ENCODE measurements around the gene ARL15.
"Not testable (repeated sequence)": the region's sequence is repeated elsewhere in the genome, so short reads cannot be mapped to it uniquely, and the experiment has no call there.

The ARL15 gene

DNA sequence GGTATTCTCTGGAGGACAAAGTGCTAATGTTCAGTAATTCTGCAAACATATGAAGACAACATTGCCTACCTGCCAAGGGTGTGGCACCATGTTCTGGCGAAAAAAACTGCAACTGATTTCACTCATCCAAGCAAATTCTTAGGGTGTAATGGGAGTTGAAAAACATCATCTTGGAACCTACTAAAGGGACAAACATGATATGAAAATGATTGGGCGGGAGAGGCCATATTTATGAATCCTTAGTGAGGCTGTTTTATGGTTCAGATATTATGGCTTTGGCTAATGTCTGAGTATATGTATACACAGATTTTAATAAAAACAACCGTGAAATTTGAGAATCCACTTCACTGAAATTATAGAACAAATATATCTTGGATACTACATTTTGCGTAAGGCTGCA lies 225.7 kb downstream of the ARL15 start:
- no peak for DNase-seq

DNA sequence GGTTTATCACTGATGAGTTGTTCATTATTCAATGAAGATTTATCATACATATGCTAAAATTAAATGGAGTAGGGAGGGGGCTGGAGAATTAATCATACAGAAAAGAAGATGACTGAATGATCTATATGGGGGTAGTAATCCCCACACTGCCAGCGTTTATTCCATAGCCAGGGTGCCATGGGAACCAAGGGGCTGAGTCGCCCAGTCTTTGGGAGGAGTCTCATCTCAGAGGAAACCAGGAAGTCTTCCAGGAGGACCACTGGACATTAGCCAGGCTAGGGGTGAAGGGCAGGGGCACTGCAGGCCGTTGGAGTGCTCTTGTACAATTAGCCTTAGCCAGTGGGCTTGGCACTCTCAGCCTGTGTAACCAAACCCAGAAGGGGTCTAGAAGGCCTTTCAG lies 226.5 kb downstream of the ARL15 start:
- DNase-seq, result no peak

DNA sequence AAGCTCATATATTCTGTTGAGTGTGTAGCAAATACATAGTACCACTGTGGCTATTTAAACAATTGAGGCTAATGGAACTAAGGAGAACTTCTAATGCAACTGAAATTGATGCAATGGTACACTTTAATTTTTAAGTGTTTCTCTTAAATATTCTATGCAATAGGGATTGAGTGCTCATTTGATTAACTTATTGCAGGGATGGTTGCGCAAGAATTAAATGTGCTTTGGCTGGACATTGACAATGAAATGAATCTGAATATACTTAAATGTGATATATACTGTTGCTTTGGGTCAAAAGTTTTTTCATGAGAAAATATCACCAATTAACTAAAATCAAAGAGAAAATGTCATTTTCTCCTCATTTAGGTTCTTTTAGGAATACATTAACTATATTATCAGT lies 227.1 kb downstream of the ARL15 start:
- no peak for DNase-seq

DNA sequence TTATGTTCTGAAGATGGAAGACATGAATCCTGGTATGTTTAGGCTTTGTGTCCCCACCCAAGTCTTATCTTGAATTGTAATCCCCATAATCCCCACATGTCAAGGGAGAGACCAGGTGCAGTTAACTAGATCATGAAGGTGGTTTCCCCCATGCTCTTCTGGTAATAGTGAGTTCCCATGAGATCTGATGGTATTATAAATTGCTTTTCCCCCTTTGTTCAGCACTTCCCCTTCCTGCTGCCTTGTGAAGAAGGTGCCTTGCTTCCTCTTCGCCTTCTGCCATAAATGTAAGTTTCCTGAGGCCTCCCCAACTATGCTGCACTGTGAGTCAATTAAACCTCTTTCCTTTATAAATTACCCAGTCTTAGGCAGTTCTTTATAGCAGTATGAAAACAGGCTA lies 229.0 kb downstream of the ARL15 start:
- no peak for DNase-seq

DNA sequence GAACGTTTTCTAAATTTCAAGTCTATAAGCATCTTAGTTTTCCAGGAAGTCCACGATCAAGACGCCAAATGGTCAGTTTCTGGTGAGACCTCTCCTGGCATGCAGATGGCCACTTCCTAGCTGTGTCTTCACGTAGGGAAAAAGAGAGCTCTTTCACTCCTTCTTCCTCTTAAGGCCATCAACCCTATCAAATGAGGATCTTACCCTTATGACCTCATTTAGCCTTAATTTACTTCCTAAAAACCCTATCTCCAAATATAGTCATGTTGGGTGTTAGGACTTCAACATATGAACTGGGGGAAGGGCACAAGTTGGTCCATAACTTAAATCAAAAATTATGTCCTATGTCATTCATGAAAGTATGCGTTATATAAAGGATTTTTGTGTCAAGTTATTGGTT lies 229.5 kb downstream of the ARL15 start:
- DNase-seq, result no peak

DNA sequence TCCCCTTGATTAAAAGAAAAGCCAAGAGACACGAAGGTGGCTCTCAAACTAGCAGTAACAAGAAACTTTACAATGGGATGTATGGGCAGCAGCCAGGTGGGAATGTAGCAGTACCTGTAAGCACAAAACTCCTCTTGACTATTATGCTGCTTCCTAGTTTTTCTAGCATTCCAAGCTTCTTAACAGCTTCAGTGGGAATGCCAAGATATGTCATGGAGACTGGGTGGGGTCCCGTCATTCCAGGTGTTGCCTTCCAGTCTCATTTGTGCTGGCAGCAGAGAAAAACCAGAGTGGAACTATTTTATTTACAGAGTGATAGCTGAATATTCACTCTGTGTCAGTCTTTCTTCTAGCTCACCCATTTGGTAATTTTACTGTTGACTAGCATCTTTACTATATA lies 236.6 kb downstream of the ARL15 start:
- no peak for DNase-seq

DNA sequence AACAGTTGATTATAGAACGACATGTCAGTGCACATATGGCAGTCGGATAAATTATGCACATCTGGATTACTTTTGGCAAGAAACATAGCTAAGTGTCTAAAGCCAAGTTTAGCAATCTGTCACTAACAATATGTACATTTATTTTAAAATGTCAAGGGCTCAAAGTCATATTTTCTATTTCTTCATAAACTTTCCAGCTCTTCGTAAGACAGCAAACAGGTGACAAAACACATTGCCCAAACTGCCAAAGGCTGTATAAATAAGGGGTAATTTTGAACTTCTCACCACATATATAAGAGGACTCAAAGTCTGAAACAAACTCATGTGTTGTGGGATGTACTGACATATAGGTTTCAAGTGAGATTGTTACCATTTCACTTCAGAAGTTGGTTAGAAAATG lies 237.2 kb downstream of the ARL15 start:
- DNase-seq, result no peak

DNA sequence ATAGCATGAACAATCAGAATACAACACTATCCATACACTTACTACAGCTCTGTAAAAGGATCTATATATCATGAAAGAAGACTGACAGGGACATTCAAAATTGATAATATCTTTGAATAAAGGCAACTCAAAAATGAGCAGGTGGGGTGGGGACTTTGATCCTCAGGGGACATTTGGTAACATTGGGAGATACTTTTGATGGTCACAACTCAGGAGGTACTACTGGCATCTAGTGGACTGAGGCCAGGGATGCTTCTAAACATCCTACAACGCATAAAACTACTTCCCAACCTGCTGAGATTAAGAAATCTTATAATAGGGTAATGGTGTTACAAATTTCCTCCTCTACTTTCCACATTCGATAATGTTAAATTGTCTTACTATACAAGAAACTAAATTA lies 243.9 kb downstream of the ARL15 start:
- no peak for DNase-seq

DNA sequence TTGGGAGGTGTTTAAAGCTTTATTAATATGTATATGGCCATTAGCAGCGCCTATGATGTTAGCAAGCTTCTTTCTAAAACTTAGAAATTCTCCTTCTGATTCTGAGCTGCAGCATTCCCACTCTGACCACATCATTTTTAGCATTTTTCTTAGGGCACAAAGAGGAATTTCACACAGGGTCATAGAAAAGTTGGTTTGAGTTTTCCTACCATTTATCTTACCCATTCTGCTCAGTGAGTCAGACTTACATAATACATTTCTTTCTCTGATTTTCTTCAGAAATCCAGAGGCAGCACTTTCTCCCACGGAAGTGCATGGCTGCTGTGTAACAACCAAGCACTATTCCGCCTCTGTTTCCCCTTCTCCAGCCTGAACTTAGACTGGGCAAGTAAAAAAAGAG lies 246.6 kb downstream of the ARL15 start:
- no peak for DNase-seq

DNA sequence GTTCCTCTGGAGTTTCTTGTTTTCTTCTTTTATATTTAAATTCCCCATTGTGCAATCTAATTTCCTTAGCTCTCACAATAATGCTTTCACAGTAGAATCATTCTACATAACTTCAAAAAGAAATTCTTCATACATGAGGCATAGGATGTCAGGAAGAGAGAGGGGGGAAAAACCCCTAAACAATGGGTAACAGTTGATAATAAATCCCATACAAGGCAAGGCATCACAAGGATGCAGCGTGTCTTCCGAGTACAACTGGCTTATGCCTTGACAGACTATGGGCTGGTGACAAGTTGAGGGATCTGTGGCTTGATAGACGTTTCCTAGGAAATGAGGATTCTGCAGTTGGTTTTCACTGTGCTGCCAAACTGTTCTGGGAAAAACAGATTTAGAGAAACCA lies 247.4 kb downstream of the ARL15 start:
- DNase-seq, result no peak

DNA sequence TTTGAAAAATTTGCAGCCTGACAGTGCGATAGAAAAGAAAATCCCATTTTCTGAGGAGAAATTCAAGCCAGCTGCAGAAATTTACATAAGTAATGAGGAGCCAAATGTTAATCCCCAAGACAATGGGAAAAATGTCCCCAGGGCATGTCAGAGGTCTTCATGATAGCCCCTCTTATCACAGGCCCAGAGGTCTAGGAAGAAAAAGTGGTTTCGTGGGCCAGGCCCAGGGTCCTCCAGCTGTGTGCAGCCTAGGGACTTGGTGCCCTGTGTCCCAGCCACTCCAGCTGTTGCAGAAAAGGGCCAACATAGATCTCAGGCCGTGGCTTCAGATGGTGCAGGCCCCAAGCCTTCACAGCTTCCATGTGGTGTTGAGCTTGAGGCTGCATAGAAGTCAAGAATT lies 249.5 kb downstream of the ARL15 start:
- not testable (repeated sequence) for DNase-seq

DNA sequence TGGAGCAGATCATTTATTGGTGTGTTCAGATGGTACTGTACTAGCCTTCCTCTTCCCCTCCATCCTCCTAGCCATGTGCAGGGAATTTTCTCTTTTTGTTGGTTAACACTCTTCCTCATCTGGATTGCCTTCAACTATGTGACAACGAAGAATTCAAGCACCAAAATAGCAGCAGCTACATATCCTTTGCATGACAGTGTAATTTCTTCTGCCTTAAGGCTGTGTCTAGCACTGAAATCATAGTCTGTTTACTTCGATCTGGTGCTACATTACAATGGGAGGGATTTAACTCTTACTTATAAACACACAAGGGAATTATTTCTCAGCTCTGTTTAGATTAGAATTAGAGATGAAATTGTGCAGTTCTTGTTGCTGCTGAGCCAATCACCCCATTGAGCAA lies 260.4 kb downstream of the ARL15 start:
- DNase-seq, result no peak

DNA sequence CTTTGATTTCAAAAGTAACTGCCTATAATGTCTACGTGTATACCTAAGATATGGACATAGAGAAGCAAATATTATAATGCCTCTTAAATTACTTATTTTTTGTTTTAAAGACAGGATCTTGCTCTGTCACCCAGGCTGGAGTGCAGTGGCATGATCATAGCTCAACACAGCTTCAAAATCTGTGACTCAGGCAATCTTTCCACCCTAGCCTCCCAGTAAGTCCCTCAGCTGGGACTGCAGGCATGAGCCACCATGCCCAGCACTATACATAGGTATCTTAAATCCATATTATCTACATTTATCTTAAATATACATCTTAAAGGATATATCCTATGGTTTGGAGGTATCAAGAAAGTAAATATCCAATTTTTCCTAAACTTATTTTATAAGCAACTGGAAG lies 261.2 kb downstream of the ARL15 start:
- DNase-seq, result no peak

DNA sequence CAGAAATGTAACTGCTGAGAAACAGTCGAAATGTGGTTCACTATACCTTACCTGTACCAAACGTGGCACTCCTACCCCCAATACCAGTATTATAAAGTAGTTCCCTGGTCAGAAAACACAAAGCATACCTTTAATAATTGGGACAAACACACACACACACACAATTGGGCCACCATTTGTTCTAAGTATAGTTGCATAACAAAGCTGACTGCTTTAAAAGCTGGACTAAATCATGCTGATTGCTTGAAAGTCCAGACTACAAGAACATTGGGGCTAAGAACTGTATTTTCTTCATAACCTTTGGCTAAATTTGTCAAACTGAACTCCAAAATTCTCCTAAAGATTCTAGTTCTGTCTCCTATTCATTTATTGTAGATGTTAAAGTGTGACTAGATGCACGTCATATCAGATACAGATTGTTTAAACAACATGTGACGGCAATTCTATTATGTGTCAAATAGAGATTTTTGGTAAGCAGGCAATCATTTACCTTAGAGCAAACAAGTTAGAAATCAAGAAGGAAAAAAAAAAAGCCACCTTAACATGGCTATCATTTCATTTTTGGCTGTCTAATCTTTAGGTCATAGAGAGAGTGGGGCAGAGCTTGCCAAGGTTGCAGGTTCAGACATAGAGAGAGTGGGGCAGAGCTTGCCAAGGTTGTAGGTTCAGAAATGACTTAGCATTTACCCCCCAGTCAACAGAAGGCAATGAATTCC lies 265.1 kb downstream of the ARL15 start:
- DNase-seq, result no peak

DNA sequence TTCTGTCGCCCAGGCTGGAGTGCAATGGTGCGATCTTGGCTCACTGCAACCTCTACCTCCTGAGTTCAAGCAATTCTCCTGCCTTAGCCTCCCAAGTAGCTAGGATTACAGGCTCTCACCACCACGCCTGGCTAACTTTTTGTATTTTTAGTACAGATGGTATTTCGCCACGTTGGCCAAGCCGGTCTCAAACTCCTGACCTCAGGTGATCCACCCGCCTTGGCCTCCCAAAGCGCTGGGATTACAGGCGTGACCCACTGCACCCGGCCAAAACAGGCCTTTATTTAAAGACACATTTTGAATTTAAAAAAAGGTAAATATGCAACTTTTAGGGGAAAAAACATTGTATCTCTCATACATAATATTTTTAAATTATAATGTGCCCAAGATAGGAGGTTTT lies 266.1 kb downstream of the ARL15 start:
- DNase-seq, result not testable (repeated sequence)

DNA sequence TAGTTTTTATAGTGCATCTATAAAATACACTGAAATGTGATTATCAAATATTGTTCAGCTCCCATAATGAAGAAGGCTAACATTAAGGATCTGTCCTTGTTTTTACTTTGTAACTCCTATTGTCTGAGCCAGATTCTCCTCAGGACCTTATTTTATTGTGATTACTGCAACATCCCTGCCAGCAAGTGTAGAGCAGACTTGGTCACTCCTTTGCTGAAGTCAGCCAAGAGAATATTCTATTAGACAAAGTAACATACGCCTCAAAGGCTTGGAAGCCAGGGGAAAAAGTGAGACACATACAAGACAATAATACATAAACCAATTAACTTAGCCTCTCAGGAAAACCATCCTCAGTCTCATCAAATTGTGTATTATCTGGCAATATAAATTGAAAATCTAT lies 269.6 kb downstream of the ARL15 start:
- DNase-seq, result no peak

DNA sequence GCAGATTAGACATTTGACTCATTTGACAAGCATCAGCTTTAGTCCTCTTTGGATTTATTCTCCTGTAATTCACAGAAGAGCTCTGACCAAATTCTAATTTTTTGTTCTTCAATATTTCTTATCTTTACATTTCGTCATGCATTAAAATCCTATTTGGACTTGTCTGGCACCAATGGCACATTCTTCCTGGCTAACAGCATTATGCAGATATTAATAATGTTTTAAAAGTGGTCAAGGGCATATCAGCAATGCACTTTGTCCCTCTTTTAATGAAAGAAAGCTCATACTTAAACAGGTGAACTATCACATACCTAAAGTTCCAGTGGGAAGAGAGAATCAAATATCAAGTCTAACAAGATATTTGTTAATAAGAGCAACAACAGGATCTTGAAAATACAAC lies 270.4 kb downstream of the ARL15 start:
- DNase-seq, result no peak

DNA sequence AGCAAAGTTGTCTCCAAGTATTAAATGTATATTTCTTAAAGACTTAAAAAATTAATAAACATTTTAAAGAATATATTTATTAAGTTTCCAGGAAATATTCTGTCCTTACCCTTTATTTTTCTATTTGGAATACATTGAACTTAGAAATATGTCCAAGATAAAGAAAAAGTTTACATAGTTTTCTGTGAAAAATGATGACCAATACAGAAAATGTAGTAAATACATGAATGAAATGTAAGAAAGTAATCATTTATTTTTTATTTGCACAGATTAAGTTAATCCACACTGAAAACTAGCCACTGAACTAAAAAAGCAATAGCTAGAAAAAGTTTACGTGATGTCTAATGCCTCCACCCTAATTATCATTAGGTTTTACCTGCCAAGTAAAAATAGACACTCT lies 273.2 kb downstream of the ARL15 start:
- no peak for DNase-seq

DNA sequence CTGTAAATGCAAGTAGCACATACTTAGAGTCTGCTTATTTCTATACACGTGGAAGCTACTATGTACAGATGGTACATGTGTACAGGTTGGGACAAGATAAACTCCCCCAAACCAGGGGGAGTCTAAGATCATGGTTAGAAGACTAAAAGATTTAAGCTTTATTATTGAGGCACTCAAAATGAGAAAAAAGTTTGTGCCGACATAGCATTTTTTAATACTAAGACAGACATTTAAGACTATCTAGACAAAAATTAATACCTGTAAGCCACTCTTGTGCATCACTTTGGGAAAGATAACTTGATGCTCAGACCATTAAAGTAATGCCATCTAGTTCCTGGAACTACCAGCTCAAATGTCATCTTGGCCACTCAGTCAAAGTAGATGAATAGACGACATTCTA lies 279.4 kb downstream of the ARL15 start:
- DNase-seq, result no peak

DNA sequence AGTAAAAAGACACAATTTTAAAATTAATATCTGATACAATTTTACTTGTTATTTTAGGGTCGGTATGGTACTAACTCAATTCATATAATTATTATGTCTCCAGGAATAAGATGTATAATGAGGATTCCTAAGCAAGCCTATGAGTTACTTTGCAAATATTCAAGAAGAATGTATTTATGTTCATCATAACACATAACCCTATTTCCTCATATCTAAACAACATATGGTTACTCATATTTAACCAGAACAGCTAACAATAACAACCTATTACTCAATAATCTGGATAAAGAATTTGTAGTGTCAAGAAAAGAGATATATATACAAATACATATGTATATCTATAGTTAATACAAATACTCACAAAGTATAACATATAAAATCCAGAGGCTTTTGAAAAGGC lies 285.9 kb downstream of the ARL15 start:
- DNase-seq, result no peak

DNA sequence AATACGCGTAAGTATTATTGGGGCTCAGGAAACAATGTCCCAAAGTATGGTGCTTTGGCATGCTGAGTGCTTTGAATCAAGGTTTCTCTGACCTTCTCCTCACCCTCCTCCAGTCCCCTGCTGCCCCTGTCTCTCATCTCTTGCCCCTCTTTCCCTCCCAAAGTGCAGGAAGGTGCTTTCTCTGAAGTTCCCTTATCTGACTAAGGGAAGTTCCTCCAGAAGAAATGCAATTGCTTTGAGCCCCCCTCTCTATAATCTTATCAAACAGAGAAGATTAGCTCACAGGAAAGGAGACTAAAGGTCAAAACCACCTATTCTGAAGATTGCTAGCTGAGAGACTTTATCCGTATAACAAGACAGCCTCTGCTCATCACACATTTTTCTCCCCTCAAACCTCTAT lies 288.1 kb downstream of the ARL15 start:
- no peak for DNase-seq

DNA sequence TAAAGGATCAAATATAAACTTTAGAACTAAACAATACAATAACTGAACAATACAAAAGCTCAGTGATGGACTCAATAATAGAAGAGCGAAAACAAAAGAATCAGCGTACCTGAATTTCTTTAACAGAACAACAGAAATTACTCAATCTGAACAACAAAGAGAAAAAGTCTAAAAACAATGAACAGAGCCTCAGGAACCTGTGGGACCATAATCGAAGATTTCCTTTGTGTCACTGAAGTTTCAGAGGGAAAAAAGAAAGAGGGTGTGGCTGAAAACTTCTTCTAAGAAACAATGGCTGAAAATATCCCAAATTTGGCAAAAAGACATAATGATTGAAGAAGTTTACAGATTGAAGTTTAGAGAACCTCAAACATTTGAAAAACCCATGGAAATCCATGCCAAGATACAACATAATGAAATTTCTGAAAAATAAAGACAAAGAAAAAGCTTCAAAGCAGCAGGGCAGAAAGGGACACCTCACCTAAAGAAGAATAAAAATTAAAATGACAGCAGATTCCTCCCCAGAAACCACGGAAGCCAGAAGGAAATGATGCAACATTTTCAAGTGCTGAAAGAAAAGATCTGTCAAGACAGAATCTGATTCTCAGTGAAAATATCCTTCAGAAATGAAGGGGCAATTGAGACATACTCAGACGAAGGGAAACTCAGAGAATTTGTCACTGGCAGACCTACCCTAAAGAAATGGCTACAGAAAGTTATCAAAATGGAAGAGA lies 288.8 kb downstream of the ARL15 start:
- DNase-seq, result no peak

DNA sequence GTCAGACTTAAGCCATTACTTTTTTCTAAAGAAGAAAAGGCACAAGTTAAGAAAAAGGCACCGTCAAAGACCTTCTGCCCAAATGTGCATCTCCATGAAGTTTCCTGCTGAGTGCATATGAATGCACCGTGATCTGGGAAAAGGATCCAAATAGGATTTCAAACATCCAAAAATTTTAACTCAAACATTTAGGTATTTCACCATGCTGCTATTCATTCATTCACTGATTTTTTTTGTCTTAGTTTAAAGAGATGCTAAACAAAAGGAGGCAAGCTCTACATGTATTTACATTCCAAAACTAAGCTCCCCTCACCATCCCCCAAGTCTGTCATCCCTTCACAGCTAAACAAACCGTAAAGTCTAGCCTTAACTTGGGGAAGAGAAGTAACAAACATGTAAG lies 291.9 kb downstream of the ARL15 start:
- DNase-seq, result no peak

DNA sequence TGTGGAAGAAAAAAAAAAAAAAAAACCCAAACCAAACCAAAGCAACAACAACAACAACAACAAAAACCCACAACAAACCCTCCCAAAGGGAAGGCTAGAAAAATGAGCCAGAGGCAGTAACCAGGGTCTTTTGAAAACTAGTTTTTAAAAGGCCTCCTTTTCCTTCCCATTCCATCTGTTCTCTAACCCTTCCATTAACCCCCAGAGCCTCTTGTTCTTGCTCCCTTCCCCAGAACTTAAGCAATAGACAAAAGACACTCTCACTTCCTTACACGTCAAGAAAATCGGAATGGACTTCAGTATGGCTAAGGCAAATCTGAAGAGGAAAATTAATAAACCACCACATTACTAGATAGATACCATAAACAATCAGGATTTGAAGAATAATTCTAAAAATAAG lies 292.8 kb downstream of the ARL15 start:
- DNase-seq, result no peak
